ENCODE measurements around the gene PIK3C2G. TPM values are rescaled to one million over a fixed set of nuclear protein-coding genes. Genes with fewer than 3 reads are reported as not detected.
"Not testable (repeated sequence)": the region's sequence is repeated elsewhere in the genome, so short reads cannot be mapped to it uniquely, and the experiment has no call there.

The PIK3C2G gene
- polyA plus RNA-seq, 1 donor from 2014 or later, result not detected

GRCh38 chr12:18646286-18646890 lies 385.1 kb downstream of the PIK3C2G start:
- H3K36me3 Mint-ChIP-seq, result peaks cover 1% of the 10 kb centered on the region

GRCh38 chr12:18651525-18651924 lies 390.2 kb downstream of the PIK3C2G start:
- no peaks in the 10 kb centered on the region for H3K4me1 Mint-ChIP-seq
- peaks cover 1% of the 10 kb centered on the region for H3K36me3 Mint-ChIP-seq
- peaks cover 2 to 18% (median 4%) of the 10 kb centered on the region in 3 donors for H3K9me3 Mint-ChIP-seq
- no peak overlapping the region for H3K27ac Mint-ChIP-seq
- H3K4me3 Mint-ChIP-seq, result no peak overlapping the region
- no peaks in the 10 kb centered on the region for H3K27me3 Mint-ChIP-seq

More at GRCh38 chr12:18646286-18646890, 385.1 kb downstream of the PIK3C2G start:
- Mint-ChIP-seq H3K9me3 (peaks cover 3 to 10% (median 4%) of the 10 kb centered on the region in 3 donors), H3K27ac (no peak overlapping the region), H3K27me3 (no peaks in the 10 kb centered on the region), H3K4me1 (no peaks in the 10 kb centered on the region), H3K4me3 (no peak overlapping the region)

- no peaks in the 10 kb centered on the region for H3K4me1 Mint-ChIP-seq
- H3K9me3 Mint-ChIP-seq, result peaks cover 5 to 23% (median 9%) of the 10 kb centered on the region in 3 donors
- H3K27ac Mint-ChIP-seq, result no peak overlapping the region
- no peak overlapping the region for H3K4me3 Mint-ChIP-seq
- H3K36me3 Mint-ChIP-seq, result peaks cover 1% of the 10 kb centered on the region
- no peaks in the 10 kb centered on the region for H3K27me3 Mint-ChIP-seq
Measured at GRCh38 chr12:18652596-18652995, 391.3 kb downstream of the PIK3C2G start.

GRCh38 chr12:18653465-18653864 lies 392.1 kb downstream of the PIK3C2G start:
- Mint-ChIP-seq H3K9me3 (peaks cover 5 to 28% (median 10%) of the 10 kb centered on the region in 3 donors), H3K4me1 (no peaks in the 10 kb centered on the region), H3K4me3 (no peak overlapping the region)

GRCh38 chr12:18655351-18655750 lies 394.0 kb downstream of the PIK3C2G start:
- no peak overlapping the region for H3K4me3 Mint-ChIP-seq
- H3K36me3 Mint-ChIP-seq, result no peaks in the 10 kb centered on the region
- no peak overlapping the region for H3K27ac Mint-ChIP-seq
- no peaks in the 10 kb centered on the region for H3K27me3 Mint-ChIP-seq
- no peaks in the 10 kb centered on the region for H3K4me1 Mint-ChIP-seq
- peaks cover 3 to 21% (median 10%) of the 10 kb centered on the region in 3 donors for H3K9me3 Mint-ChIP-seq

More at GRCh38 chr12:18653465-18653864, 392.1 kb downstream of the PIK3C2G start:
- Mint-ChIP-seq H3K36me3 (peaks cover 1% of the 10 kb centered on the region), H3K27ac (no peak overlapping the region), H3K27me3 (no peaks in the 10 kb centered on the region)

GRCh38 chr12:18658179-18658578 lies 396.9 kb downstream of the PIK3C2G start:
- no peaks in the 10 kb centered on the region for H3K27me3 Mint-ChIP-seq
- H3K27ac Mint-ChIP-seq, result no peak overlapping the region
- peaks cover 3 to 31% (median 19%) of the 10 kb centered on the region in 3 donors for H3K9me3 Mint-ChIP-seq
- H3K36me3 Mint-ChIP-seq, result no peaks in the 10 kb centered on the region
- no peaks in the 10 kb centered on the region for H3K4me1 Mint-ChIP-seq
- H3K4me3 Mint-ChIP-seq, result no peak overlapping the region

- peaks cover 3 to 31% (median 19%) of the 10 kb centered on the region in 3 donors for H3K9me3 Mint-ChIP-seq
Measured at GRCh38 chr12:18658829-18659228, 397.5 kb downstream of the PIK3C2G start.

GRCh38 chr12:18676141-18676540 lies 414.8 kb downstream of the PIK3C2G start:
- Mint-ChIP-seq H3K9me3 (peaks cover 0 to 9% (median 9%) of the 10 kb centered on the region in 3 donors), H3K27me3 (no peaks in the 10 kb centered on the region), H3K4me3 (no peak overlapping the region), H3K27ac (no peak overlapping the region), H3K36me3 (no peaks in the 10 kb centered on the region), H3K4me1 (no peaks in the 10 kb centered on the region)

More at GRCh38 chr12:18658829-18659228, 397.5 kb downstream of the PIK3C2G start:
- Mint-ChIP-seq H3K36me3 (no peaks in the 10 kb centered on the region), H3K27ac (no peak overlapping the region), H3K4me1 (no peaks in the 10 kb centered on the region), H3K27me3 (no peaks in the 10 kb centered on the region), H3K4me3 (peak overlapping the region in 1 of 4 donors; percentile 77)

GRCh38 chr12:18676996-18677588 lies 415.8 kb downstream of the PIK3C2G start:
- Mint-ChIP-seq H3K27me3 (no peaks in the 10 kb centered on the region), H3K4me1 (no peaks in the 10 kb centered on the region), H3K4me3 (no peak overlapping the region), H3K9me3 (peaks cover 0 to 9% (median 9%) of the 10 kb centered on the region in 3 donors), H3K27ac (no peak overlapping the region), H3K36me3 (no peaks in the 10 kb centered on the region)

- no peaks in the 10 kb centered on the region for H3K36me3 Mint-ChIP-seq
- H3K4me1 Mint-ChIP-seq, result no peaks in the 10 kb centered on the region
- no peak overlapping the region for H3K4me3 Mint-ChIP-seq
- H3K9me3 Mint-ChIP-seq, result peaks cover 0 to 9% (median 4%) of the 10 kb centered on the region in 3 donors
- H3K27me3 Mint-ChIP-seq, result no peaks in the 10 kb centered on the region
- no peak overlapping the region for H3K27ac Mint-ChIP-seq
Measured at GRCh38 chr12:18681818-18682217, 420.5 kb downstream of the PIK3C2G start.

- H3K9me3 Mint-ChIP-seq, result peaks cover 0 to 9% (median 4%) of the 10 kb centered on the region in 3 donors
- H3K27me3 Mint-ChIP-seq, result no peaks in the 10 kb centered on the region
- no peaks in the 10 kb centered on the region for H3K4me1 Mint-ChIP-seq
- H3K27ac Mint-ChIP-seq, result no peak overlapping the region
- H3K4me3 Mint-ChIP-seq, result no peak overlapping the region
- no peaks in the 10 kb centered on the region for H3K36me3 Mint-ChIP-seq
Measured at GRCh38 chr12:18683327-18684013, 422.2 kb downstream of the PIK3C2G start.

- no peaks in the 10 kb centered on the region for H3K36me3 Mint-ChIP-seq
- H3K4me1 Mint-ChIP-seq, result no peaks in the 10 kb centered on the region
- H3K4me3 Mint-ChIP-seq, result no peak overlapping the region
- H3K27me3 Mint-ChIP-seq, result no peaks in the 10 kb centered on the region
- H3K27ac Mint-ChIP-seq, result no peak overlapping the region
- H3K9me3 Mint-ChIP-seq, result peaks cover 0 to 7% (median 4%) of the 10 kb centered on the region in 3 donors
Measured at GRCh38 chr12:18684430-18684829, 423.1 kb downstream of the PIK3C2G start.

GRCh38 chr12:18689771-18690170 lies 428.5 kb downstream of the PIK3C2G start:
- Mint-ChIP-seq H3K36me3 (no peaks in the 10 kb centered on the region), H3K9me3 (peaks cover 0 to 19% (median 4%) of the 10 kb centered on the region in 3 donors), H3K4me1 (no peaks in the 10 kb centered on the region), H3K27ac (no peak overlapping the region), H3K4me3 (no peak overlapping the region), H3K27me3 (no peaks in the 10 kb centered on the region)

- H3K27ac Mint-ChIP-seq, result no peak overlapping the region
- H3K36me3 Mint-ChIP-seq, result no peaks in the 10 kb centered on the region
- H3K4me1 Mint-ChIP-seq, result no peaks in the 10 kb centered on the region
- H3K27me3 Mint-ChIP-seq, result no peaks in the 10 kb centered on the region
- peaks cover 0 to 19% (median 4%) of the 10 kb centered on the region in 3 donors for H3K9me3 Mint-ChIP-seq
- no peak overlapping the region for H3K4me3 Mint-ChIP-seq
Measured at GRCh38 chr12:18690653-18691052, 429.3 kb downstream of the PIK3C2G start.

GRCh38 chr12:18693986-18694385 lies 432.7 kb downstream of the PIK3C2G start:
- not testable (repeated sequence) for H3K27me3 Mint-ChIP-seq, H3K36me3 Mint-ChIP-seq, H3K27ac Mint-ChIP-seq, H3K4me3 Mint-ChIP-seq, H3K4me1 Mint-ChIP-seq
- H3K9me3 Mint-ChIP-seq, result peaks cover 2 to 27% (median 7%) of the 10 kb centered on the region in 3 donors
